GM12878 (cell line): ENCODE data around the gene MYO18B. TPM values are rescaled to one million over a fixed set of nuclear protein-coding genes. Genes with fewer than 3 reads are reported as not detected.

Source experiments
- ATAC-seq: fragments of 200-7000 bp; cut with Tn5 transposase; 3 replicates; pipeline ENCODE4 v1.9.1; 2020; ENCODE audit warnings: mild to moderate bottlenecking, moderate library complexity
- BruUV-seq: library from RNA; stranded (reverse); fragments of 400-500 nt; replicated peaks from 2 replicates; lab custom pipeline; 2021; lab: Mats Ljungman, UMichigan
- CTCF ChIA-PET: fragments of 300-600 bp; sonication (Branson Sonifier 250); formaldehyde crosslinking; extraction: SDS; loops from one replicate; lab custom pipeline; 2021; ENCODE audit warnings: inconsistent platforms; lab: Yijun Ruan, JAX
- POLR2A ChIA-PET: fragments of 350-600 bp; formaldehyde crosslinking; extraction: SDS; loops from one replicate; lab custom pipeline; 2021; ENCODE audit warnings: inconsistent platforms; lab: Charles Lee
- RAD21 ChIA-PET: fragments of 300-600 bp; sonication (Branson Sonifier 250); formaldehyde crosslinking; loops from one replicate; lab custom pipeline; 2023; ENCODE audit warnings: antibody characterized with exemption; ENCODE audit not compliant: unreplicated experiment; lab: Charles Lee
- SMC1A ChIA-PET: fragments of 300-600 bp; sonication (Branson Sonifier 250); formaldehyde crosslinking; loops from one replicate; lab custom pipeline; 2023; ENCODE audit not compliant: unreplicated experiment, uncharacterized antibody; lab: Charles Lee
- DNase-seq: peaks from one replicate; pipeline ENCODE4 v3.0.0-alpha.2; 2011; ENCODE audit warnings: low read depth, low spot score
- FAIRE-seq: peaks from 3 replicates; lab custom pipeline; 2011; peaks lifted over from hg19 to GRCh38; lab: Jason Lieb, UNC
- H2AFZ ChIP-seq: 2 replicates; pipeline ENCODE4 v1.6.0; 2011; ENCODE audit warnings: low read depth, low read length, control low read depth; ENCODE audit not compliant: control insufficient read depth
- H3K27ac ChIP-seq: 2 replicates; pipeline ENCODE4 v1.5.1; 2011; ENCODE audit warnings: control low read depth; ENCODE audit not compliant: control insufficient read depth, insufficient read depth
- H3K27me3 ChIP-seq, 2 experiments: replicated peaks in 1 of 2; 2 replicates each; pipeline versions ENCODE4 v1.6.0 to v1.6.1; 2011; ENCODE audit warnings: low read length in 1 of 2; ENCODE audit not compliant: control insufficient read depth in 2 of 2, insufficient read depth in 2 of 2
- H3K36me3 ChIP-seq, 2 experiments: 2 replicates each; pipeline ENCODE4 v1.5.1; 2011; ENCODE audit warnings: low read length in 1 of 2; ENCODE audit not compliant: control insufficient read depth in 2 of 2, insufficient read depth in 2 of 2
- H3K4me1 ChIP-seq: 2 replicates; pipeline ENCODE4 v1.6.1; 2011; ENCODE audit warnings: mild to moderate bottlenecking, low read length, moderate library complexity, mixed read lengths; ENCODE audit not compliant: control insufficient read depth, insufficient read depth
- H3K4me2 ChIP-seq: 2 replicates; pipeline ENCODE4 v1.6.0; 2011; ENCODE audit warnings: control low read depth; ENCODE audit not compliant: control insufficient read depth, insufficient read depth
- H3K4me3 ChIP-seq: fragments of 200-600 bp; sonication (generic); 2 replicates; pipeline ENCODE4 v1.5.1; 2016
- H3K79me2 ChIP-seq: 2 replicates; pipeline ENCODE4 v1.6.0; 2011; ENCODE audit warnings: low read length; ENCODE audit not compliant: control insufficient read depth, insufficient read depth
- H3K9ac ChIP-seq: 2 replicates; pipeline ENCODE4 v1.8.0; 2011; ENCODE audit warnings: low read length, control low read depth, mixed read lengths; ENCODE audit not compliant: control insufficient read depth, insufficient read depth
- H3K9me3 ChIP-seq: replicated peaks from 3 replicates; pipeline ENCODE4 v1.5.1; 2011; ENCODE audit warnings: mild to moderate bottlenecking, low read length; ENCODE audit not compliant: control insufficient read depth, insufficient read depth
- H4K20me1 ChIP-seq: 2 replicates; pipeline ENCODE4 v1.6.0; 2011; ENCODE audit not compliant: control insufficient read depth, insufficient read depth
- CREB1 ChIP-seq: IDR thresholded peaks from 2 replicates; pipeline ENCODE4 v1.6.1; 2012; ENCODE audit warnings: low read depth, mild to moderate bottlenecking, inconsistent platforms
- FOXK2 ChIP-seq: fragments of 450-650 bp; IDR thresholded peaks from 2 replicates; pipeline ENCODE4 v1.6.1; 2017; ENCODE audit warnings: mild to moderate bottlenecking, moderate library complexity
- HDAC2 ChIP-seq: fragments of 200-600 bp; sonication (generic); IDR thresholded peaks from 2 replicates; pipeline ENCODE4 v1.6.1; 2017
- IKZF1 ChIP-seq: fragments of 450-650 bp; conservative IDR thresholded peaks from 2 replicates; pipeline ENCODE4 v1.6.1; 2017; ENCODE audit warnings: antibody characterized with exemption, mild to moderate bottlenecking
- RB1 ChIP-seq: fragments of 450-650 bp; formaldehyde crosslinking; IDR thresholded peaks from 2 replicates; pipeline ENCODE4 v1.6.1; 2017; ENCODE audit warnings: mild to moderate bottlenecking, borderline replicate concordance
- STAT1 ChIP-seq: fragments of 450-650 bp; conservative IDR thresholded peaks from 2 replicates; pipeline ENCODE4 v1.6.1; 2014; ENCODE audit warnings: antibody characterized with exemption, mild to moderate bottlenecking
- TARDBP ChIP-seq: IDR thresholded peaks from 2 replicates; pipeline ENCODE4 v1.6.1; 2016; ENCODE audit warnings: borderline replicate concordance
- WGBS: methylation state at CpG from one replicate; pipeline ENCODE4 v1.1.6; 2016; ENCODE audit warnings: low lambda C conversion rate; ENCODE audit not compliant: insufficient replicate concordance, insufficient coverage; ENCODE audit errors: missing lambda C conversion rate; 5-methylcytosine and 5-hydroxymethylcytosine counted together
- in situ Hi-C: fragments of 300-500 bp; cut with MboI; formaldehyde crosslinking; loops from 9 replicates; pipeline ENCODE4 v1.14.3; 2018; ENCODE audit warnings: mixed read lengths
- intact Hi-C: fragments of 100-400 bp; cut with micrococcal nuclease; formaldehyde crosslinking; loops from one replicate; pipeline ENCODE4 v1.14.2; 2022; ENCODE audit not compliant: unreplicated experiment
- polyA plus RNA-seq, 11 experiments: library from polyadenylated mRNA; depleted of rRNA in 4 of 11; unstranded in 6 of 11; stranded (reverse) in 5 of 11; fragments of >200 nt; fragmentation: Nextera tagmentation in 4 of 11; fragmentation: Illumina TruSeq in 1 of 11; extraction: Ambion mirVana in 4 of 11; extraction: Trizol in 1 of 11; gene quantifications; 1 replicate in 1 of 11; 2 replicates in 10 of 11; pipeline versions ENCODE4 v1.2.1 to v1.2.3, GENCODE V29; 2011 to 2016; ENCODE audit warnings: inconsistent platforms in 2 of 11, missing spikeins in 2 of 11, low read depth in 1 of 11
- total RNA-seq, 4 experiments: library from RNA; depleted of rRNA in 3 of 4; stranded (reverse); fragments of >200 nt in 3 of 4; fragmentation: Illumina TruSeq in 1 of 4; extraction: Trizol in 1 of 4; gene quantifications; 2 replicates each; pipeline versions ENCODE4 v1.2.1 to v1.2.3, GENCODE V29; 2013 to 2021
- TF ChIP-seq, protein P1 (sequence below): fragments of 450-650 bp; IDR thresholded peaks from 2 replicates; pipeline ENCODE4 v1.6.1; 2016; ENCODE audit warnings: mild to moderate bottlenecking, moderate library complexity, borderline replicate concordance
- TF ChIP-seq, protein P2 (sequence below): IDR thresholded peaks from 2 replicates; pipeline ENCODE4 v1.6.1; 2011; ENCODE audit warnings: low read depth, low read length, improper control_type of control experiment, borderline replicate concordance
- TF ChIP-seq, protein P3 (sequence below), 3 experiments: IDR thresholded peaks in 2 of 3; conservative IDR thresholded peaks in 1 of 3; 2 replicates each; pipeline ENCODE4 v1.5.1; 2011; ENCODE audit warnings: low read depth in 3 of 3, low read length in 3 of 3, mild to moderate bottlenecking in 3 of 3, control low read depth in 2 of 3, moderate library complexity in 2 of 3, inconsistent platforms in 1 of 3, mixed read lengths in 1 of 3; ENCODE audit not compliant: control insufficient read depth in 2 of 3, insufficient read depth in 1 of 3; ENCODE audit errors: extremely low read depth in 1 of 3
- TF ChIP-seq, protein P4 (sequence below): fragments of 450-650 bp; formaldehyde crosslinking; IDR thresholded peaks from 2 replicates; pipeline ENCODE4 v1.5.0; 2022; ENCODE audit warnings: mild to moderate bottlenecking, missing genetic modification characterization
- TF ChIP-seq, protein P5 (sequence below): IDR thresholded peaks from 2 replicates; pipeline ENCODE4 v1.6.1; 2012; ENCODE audit warnings: low read depth, low read length, improper control_type of control experiment

The MYO18B gene
- total and polyA plus RNA-seq, 10 of the 15 experiments (the other 5 are each of a cell fraction or from before 2014, with no cell fraction given): 0.05 to 2.1 (median 0.51) TPM; not detected in 1

DNA sequence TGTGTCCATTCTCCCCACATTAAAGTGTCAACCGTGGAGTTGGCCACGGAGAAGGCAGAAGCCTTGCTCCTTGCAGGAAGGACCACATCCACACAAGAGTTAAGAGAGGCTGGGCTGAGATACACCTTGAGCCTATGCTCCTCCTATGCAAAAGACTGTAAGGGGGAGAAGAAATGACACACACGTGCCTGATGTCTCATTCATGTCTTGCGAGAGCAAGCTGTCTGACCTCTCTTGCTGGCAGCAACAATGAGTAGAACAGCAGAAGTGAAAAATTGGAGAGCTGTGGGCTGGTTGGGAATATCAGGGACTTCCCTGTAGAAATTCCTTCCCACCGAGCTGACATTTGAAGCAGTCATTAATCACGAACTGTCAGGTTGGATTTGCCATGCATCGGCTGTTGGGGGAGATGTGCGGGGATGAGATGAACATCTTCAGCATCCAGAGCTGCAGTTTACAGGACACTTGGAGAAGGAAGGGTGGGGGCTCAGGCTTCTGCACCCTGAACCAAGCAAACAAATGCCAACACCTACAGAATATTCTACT is 139.3 kb downstream of the MYO18B start:
- Histone ChIP-seq H3K27ac (no peak overlapping the region), H3K4me2 (no peak overlapping the region), H3K9ac (no peak overlapping the region), H3K9me3 (no peaks in the 10 kb centered on the region), H3K4me1 (no peaks in the 10 kb centered on the region), H3K27me3 (no peaks in the 10 kb centered on the region; a peak in 1 of 4 replicates), H3K36me3 (no peaks in the 10 kb centered on the region), H3K79me2 (no peaks in the 10 kb centered on the region), H4K20me1 (no peaks in the 10 kb centered on the region), H2AFZ (no peak overlapping the region), H3K4me3 (no peak overlapping the region)
- 29% methylated on average over 8 of the region's 8 CpGs for WGBS
- intact Hi-C loops (loop anchor here (5.0 kb wide), 1 partner anchor 451 kb away; no protein-coding TSS in a partner anchor), in situ Hi-C loops (no loop called here)
- ChIA-PET POLR2A (no interaction called here), CTCF (interaction anchor here (1.1 to 1.9 kb wide), 3 partner anchors 10 to 22 kb away, joined by 3 to 11 read pairs (median 4); no protein-coding TSS in a partner anchor), RAD21 (interaction anchor here (1.6 kb wide), 1 partner anchor 451 kb away, joined by 7 read pairs; no protein-coding TSS in a partner anchor), SMC1A (interaction anchor here (1.0 to 1.4 kb wide), 2 partner anchors 95 to 449 kb away, joined by 3 read pairs; no protein-coding TSS in a partner anchor)
- no TSS peak for BruUV-seq
- FAIRE-seq (no peak), DNase-seq (no peak), ATAC-seq (no peak)
- TF ChIP-seq, protein P1, sequence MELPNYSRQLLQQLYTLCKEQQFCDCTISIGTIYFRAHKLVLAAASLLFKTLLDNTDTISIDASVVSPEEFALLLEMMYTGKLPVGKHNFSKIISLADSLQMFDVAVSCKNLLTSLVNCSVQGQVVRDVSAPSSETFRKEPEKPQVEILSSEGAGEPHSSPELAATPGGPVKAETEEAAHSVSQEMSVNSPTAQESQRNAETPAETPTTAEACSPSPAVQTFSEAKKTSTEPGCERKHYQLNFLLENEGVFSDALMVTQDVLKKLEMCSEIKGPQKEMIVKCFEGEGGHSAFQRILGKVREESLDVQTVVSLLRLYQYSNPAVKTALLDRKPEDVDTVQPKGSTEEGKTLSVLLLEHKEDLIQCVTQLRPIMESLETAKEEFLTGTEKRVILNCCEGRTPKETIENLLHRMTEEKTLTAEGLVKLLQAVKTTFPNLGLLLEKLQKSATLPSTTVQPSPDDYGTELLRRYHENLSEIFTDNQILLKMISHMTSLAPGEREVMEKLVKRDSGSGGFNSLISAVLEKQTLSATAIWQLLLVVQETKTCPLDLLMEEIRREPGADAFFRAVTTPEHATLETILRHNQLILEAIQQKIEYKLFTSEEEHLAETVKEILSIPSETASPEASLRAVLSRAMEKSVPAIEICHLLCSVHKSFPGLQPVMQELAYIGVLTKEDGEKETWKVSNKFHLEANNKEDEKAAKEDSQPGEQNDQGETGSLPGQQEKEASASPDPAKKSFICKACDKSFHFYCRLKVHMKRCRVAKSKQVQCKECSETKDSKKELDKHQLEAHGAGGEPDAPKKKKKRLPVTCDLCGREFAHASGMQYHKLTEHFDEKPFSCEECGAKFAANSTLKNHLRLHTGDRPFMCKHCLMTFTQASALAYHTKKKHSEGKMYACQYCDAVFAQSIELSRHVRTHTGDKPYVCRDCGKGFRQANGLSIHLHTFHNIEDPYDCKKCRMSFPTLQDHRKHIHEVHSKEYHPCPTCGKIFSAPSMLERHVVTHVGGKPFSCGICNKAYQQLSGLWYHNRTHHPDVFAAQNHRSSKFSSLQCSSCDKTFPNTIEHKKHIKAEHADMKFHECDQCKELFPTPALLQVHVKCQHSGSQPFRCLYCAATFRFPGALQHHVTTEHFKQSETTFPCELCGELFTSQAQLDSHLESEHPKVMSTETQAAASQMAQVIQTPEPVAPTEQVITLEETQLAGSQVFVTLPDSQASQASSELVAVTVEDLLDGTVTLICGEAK: no peak
- TF ChIP-seq, protein P2, sequence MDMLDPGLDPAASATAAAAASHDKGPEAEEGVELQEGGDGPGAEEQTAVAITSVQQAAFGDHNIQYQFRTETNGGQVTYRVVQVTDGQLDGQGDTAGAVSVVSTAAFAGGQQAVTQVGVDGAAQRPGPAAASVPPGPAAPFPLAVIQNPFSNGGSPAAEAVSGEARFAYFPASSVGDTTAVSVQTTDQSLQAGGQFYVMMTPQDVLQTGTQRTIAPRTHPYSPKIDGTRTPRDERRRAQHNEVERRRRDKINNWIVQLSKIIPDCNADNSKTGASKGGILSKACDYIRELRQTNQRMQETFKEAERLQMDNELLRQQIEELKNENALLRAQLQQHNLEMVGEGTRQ: no peak
- TF ChIP-seq, protein P3, sequence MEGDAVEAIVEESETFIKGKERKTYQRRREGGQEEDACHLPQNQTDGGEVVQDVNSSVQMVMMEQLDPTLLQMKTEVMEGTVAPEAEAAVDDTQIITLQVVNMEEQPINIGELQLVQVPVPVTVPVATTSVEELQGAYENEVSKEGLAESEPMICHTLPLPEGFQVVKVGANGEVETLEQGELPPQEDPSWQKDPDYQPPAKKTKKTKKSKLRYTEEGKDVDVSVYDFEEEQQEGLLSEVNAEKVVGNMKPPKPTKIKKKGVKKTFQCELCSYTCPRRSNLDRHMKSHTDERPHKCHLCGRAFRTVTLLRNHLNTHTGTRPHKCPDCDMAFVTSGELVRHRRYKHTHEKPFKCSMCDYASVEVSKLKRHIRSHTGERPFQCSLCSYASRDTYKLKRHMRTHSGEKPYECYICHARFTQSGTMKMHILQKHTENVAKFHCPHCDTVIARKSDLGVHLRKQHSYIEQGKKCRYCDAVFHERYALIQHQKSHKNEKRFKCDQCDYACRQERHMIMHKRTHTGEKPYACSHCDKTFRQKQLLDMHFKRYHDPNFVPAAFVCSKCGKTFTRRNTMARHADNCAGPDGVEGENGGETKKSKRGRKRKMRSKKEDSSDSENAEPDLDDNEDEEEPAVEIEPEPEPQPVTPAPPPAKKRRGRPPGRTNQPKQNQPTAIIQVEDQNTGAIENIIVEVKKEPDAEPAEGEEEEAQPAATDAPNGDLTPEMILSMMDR (IDR thresholded peaks at IDR 0.05 in 2 of 3, conservative IDR thresholded peaks at IDR 0.05 in 1 of 3; ENCODE audit: control insufficient read depth in 2 of 3, extremely low read depth in 1 of 3, insufficient read depth in 1 of 3, low read depth in 3 of 3, low read length in 3 of 3): no peak
- TF ChIP-seq HDAC2 (no peak), CREB1 (no peak), RB1 (no peak), STAT1 (no peak), IKZF1 (no peak), FOXK2 (no peak), TARDBP (no peak)
- TF ChIP-seq, protein P4, sequence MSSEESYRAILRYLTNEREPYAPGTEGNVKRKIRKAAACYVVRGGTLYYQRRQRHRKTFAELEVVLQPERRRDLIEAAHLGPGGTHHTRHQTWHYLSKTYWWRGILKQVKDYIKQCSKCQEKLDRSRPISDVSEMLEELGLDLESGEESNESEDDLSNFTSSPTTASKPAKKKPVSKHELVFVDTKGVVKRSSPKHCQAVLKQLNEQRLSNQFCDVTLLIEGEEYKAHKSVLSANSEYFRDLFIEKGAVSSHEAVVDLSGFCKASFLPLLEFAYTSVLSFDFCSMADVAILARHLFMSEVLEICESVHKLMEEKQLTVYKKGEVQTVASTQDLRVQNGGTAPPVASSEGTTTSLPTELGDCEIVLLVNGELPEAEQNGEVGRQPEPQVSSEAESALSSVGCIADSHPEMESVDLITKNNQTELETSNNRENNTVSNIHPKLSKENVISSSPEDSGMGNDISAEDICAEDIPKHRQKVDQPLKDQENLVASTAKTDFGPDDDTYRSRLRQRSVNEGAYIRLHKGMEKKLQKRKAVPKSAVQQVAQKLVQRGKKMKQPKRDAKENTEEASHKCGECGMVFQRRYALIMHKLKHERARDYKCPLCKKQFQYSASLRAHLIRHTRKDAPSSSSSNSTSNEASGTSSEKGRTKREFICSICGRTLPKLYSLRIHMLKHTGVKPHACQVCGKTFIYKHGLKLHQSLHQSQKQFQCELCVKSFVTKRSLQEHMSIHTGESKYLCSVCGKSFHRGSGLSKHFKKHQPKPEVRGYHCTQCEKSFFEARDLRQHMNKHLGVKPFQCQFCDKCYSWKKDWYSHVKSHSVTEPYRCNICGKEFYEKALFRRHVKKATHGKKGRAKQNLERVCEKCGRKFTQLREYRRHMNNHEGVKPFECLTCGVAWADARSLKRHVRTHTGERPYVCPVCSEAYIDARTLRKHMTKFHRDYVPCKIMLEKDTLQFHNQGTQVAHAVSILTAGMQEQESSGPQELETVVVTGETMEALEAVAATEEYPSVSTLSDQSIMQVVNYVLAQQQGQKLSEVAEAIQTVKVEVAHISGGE (CRISPR knock-in tag): no peak
- TF ChIP-seq, protein P5, sequence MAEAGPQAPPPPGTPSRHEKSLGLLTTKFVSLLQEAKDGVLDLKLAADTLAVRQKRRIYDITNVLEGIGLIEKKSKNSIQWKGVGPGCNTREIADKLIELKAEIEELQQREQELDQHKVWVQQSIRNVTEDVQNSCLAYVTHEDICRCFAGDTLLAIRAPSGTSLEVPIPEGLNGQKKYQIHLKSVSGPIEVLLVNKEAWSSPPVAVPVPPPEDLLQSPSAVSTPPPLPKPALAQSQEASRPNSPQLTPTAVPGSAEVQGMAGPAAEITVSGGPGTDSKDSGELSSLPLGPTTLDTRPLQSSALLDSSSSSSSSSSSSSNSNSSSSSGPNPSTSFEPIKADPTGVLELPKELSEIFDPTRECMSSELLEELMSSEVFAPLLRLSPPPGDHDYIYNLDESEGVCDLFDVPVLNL: no peak
